ENCODE results near the gene NFIC.
"Not testable (repeated sequence)": the region's sequence is repeated elsewhere in the genome, so short reads cannot be mapped to it uniquely, and the experiment has no call there.

The NFIC gene

GRCh38 chr19:3398900-3399278 lies 32.5 kb downstream of the NFIC start:
- DNase-seq (ENCODE audit: low read depth), result no peak

- DNase-seq (ENCODE audit: low read depth), result not testable (repeated sequence)
Observed at GRCh38 chr19:3399311-3399710, 32.9 kb downstream of the NFIC start.

GRCh38 chr19:3401004-3401768 lies 34.8 kb downstream of the NFIC start:
- DNase-seq (ENCODE audit: low read depth), result no peak

- no peak for DNase-seq (ENCODE audit: low read depth)
Observed at GRCh38 chr19:3402631-3403443, 36.5 kb downstream of the NFIC start.

GRCh38 chr19:3403489-3404323 lies 37.3 kb downstream of the NFIC start:
- DNase-seq (ENCODE audit: low read depth), result peak; percentile 53

- DNase-seq (ENCODE audit: low read depth), result peak; percentile 40
Observed at GRCh38 chr19:3404324-3405260, 38.2 kb downstream of the NFIC start.

- DNase-seq (ENCODE audit: low read depth), result no peak
Observed at GRCh38 chr19:3405261-3405653, 38.9 kb downstream of the NFIC start.

- no peak for DNase-seq (ENCODE audit: low read depth)
Observed at GRCh38 chr19:3406571-3407111, 40.3 kb downstream of the NFIC start.

- DNase-seq (ENCODE audit: low read depth), result no peak
Observed at GRCh38 chr19:3407556-3408516, 41.5 kb downstream of the NFIC start.

- no peak for DNase-seq (ENCODE audit: low read depth)
Observed at GRCh38 chr19:3408996-3409345, 42.6 kb downstream of the NFIC start.

- DNase-seq (ENCODE audit: low read depth), result no peak
Observed at GRCh38 chr19:3409346-3410064, 43.1 kb downstream of the NFIC start.

GRCh38 chr19:3411636-3412035 lies 45.3 kb downstream of the NFIC start:
- DNase-seq (ENCODE audit: low read depth), result no peak

- DNase-seq (ENCODE audit: low read depth), result no peak
Observed at GRCh38 chr19:3412066-3412465, 45.7 kb downstream of the NFIC start.

GRCh38 chr19:3413796-3414327 lies 47.5 kb downstream of the NFIC start:
- no peak for DNase-seq (ENCODE audit: low read depth)

- DNase-seq (ENCODE audit: low read depth), result no peak
Observed at GRCh38 chr19:3415695-3416094, 49.3 kb downstream of the NFIC start.

GRCh38 chr19:3420244-3420755 lies 53.9 kb downstream of the NFIC start:
- DNase-seq (ENCODE audit: low read depth), result no peak

- DNase-seq (ENCODE audit: low read depth), result no peak
Observed at GRCh38 chr19:3420909-3421619, 54.7 kb downstream of the NFIC start.

GRCh38 chr19:3421656-3422055 lies 55.3 kb downstream of the NFIC start:
- not testable (repeated sequence) for DNase-seq (ENCODE audit: low read depth)

All from ELR (cell line).